IPS-15b (cell line): ENCODE results near the gene FAM111A.
"Not testable (repeated sequence)": the region's sequence is repeated elsewhere in the genome, so short reads cannot be mapped to it uniquely, and the experiment has no call there.

Experiments used
- H3K27me3 ChIP-seq: one replicate; pipeline ENCODE4 v1.6.1; 2013; ENCODE audit warnings: low read length; ENCODE audit not compliant: control insufficient read depth, insufficient read depth
- H3K36me3 ChIP-seq: one replicate; pipeline ENCODE4 v1.6.1; 2013; ENCODE audit warnings: low read length; ENCODE audit not compliant: control insufficient read depth, insufficient read depth
- H3K4me1 ChIP-seq: one replicate; pipeline ENCODE4 v1.6.1; 2013; ENCODE audit warnings: mild to moderate bottlenecking, low read length; ENCODE audit not compliant: control insufficient read depth, insufficient read depth
- H3K4me3 ChIP-seq: one replicate; pipeline ENCODE4 v1.5.1; 2013; ENCODE audit warnings: low read depth, low read length
- H3K9ac ChIP-seq: one replicate; pipeline ENCODE4 v1.6.1; 2013; ENCODE audit warnings: low read depth, mild to moderate bottlenecking, low read length
- H3K9me3 ChIP-seq: one replicate; pipeline ENCODE4 v1.6.1; 2013; ENCODE audit warnings: mild to moderate bottlenecking, low read length; ENCODE audit not compliant: control insufficient read depth, insufficient read depth

Gene FAM111A

DNA sequence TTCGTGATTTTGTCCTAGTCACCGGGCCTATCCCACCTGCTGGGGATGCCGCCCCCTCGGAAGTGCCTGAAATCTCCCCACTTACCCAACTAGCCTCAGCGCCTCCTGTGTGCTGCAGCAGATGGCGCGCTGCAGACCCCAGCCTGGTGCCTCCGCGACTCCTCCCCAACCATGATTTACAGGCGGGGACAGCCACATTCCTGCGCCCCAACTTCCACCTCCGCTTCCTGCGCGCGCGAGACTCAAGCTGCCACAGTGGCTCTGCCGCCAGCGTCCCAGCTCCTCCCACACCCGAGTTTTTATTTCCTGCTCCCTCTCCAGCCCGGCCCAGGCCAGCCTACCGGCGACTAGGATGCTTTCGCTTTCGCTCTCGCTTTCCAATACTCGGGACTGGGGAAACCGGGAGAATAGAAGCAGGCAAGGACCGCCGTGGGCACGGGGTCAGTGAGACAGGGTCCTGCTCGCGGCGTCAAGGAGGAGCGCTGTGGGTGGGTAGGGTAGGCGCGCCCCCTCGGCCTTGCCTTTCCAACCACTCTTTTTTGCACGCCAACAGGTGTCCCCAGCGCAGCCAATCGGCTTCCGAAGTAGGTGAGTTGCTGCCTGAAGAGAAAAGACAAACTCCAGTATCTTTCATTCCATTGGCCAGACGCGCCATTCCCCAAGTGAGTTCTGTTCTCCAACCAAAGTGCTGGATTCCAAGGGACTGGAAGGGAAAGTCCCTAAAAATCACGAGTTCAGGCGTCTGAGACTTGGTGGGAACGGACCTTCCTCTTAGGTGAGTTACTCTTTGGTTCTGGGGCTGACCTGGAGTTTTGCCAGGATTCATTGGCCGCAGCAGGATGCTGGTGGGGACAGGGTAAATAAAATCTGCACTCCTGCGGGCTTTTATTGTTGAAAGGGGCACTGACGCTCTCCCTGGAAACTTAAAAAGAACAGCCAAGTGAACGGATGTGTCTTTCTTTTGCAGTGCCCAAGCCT is at the start of gene FAM111A:
Gene FAM111A, plus strand, starts transcription at position 327 of the 978 bp plus-strand sequence. CDS start 6,017 bp downstream, outside the sequence.
- no peaks in the 10 kb centered on the region for H3K9me3 ChIP-seq
- peaks cover 6% of the 10 kb centered on the region for H3K4me1 ChIP-seq
- peaks cover 8% of the 10 kb centered on the region for H3K27me3 ChIP-seq
- H3K4me3 ChIP-seq = peak within 1 kb of the TSS; percentile 91
- no peaks in the 10 kb centered on the region for H3K36me3 ChIP-seq
- peak within 1 kb of the TSS; percentile 80 for H3K9ac ChIP-seq

GRCh38 chr11:59093576-59093975 is 49.1 kb upstream of the FAM111A start:
- not testable (repeated sequence) for H3K27me3 ChIP-seq, H3K9ac ChIP-seq, H3K4me3 ChIP-seq, H3K36me3 ChIP-seq, H3K9me3 ChIP-seq
- peaks cover 24% of the 10 kb centered on the region for H3K4me1 ChIP-seq

DNA sequence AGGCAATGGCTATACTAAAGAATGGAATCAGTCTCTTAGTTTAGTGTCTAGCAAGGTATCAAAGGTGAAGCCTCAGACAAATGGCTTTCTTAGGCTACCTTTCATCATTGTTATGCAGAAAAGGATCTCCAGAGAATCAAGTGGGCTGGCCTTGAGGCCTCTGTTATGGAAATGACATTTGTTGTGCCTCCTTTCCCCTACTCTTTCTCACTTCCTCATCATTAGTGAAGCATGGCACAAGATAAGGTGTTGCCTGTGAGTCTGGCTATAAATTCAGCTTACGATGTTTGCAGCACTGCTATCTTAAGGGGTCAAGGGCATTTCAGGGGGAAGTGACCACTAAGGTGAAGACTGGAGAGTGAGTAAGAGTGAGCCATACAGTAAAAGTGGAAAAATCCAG is 47.4 kb upstream of the FAM111A start:
- H3K4me1 ChIP-seq = peaks cover 24% of the 10 kb centered on the region
- H3K27me3 ChIP-seq, H3K9me3 ChIP-seq, H3K9ac ChIP-seq, H3K4me3 ChIP-seq, H3K36me3 ChIP-seq: not testable (repeated sequence)

- H3K4me3 ChIP-seq, H3K36me3 ChIP-seq, H3K9me3 ChIP-seq, H3K27me3 ChIP-seq, H3K9ac ChIP-seq: not testable (repeated sequence)
- peaks cover 24% of the 10 kb centered on the region for H3K4me1 ChIP-seq
These were observed 46.6 kb upstream of the FAM111A start for GRCh38 chr11:59095972-59096575.

GRCh38 chr11:59097113-59097708 is 45.4 kb upstream of the FAM111A start:
- no peak overlapping the region for H3K4me3 ChIP-seq

GRCh38 chr11:59097938-59098337 is 44.7 kb upstream of the FAM111A start:
- not testable (repeated sequence) for H3K27me3 ChIP-seq, H3K9ac ChIP-seq, H3K36me3 ChIP-seq, H3K4me3 ChIP-seq, H3K9me3 ChIP-seq
- peaks cover 21% of the 10 kb centered on the region for H3K4me1 ChIP-seq

More at GRCh38 chr11:59097113-59097708, 45.4 kb upstream of the FAM111A start:
- H3K9ac ChIP-seq = no peak overlapping the region
- H3K27me3 ChIP-seq = peaks cover 2% of the 10 kb centered on the region
- no peaks in the 10 kb centered on the region for H3K36me3 ChIP-seq
- peaks cover 24% of the 10 kb centered on the region for H3K4me1 ChIP-seq
- H3K9me3 ChIP-seq = no peaks in the 10 kb centered on the region

DNA sequence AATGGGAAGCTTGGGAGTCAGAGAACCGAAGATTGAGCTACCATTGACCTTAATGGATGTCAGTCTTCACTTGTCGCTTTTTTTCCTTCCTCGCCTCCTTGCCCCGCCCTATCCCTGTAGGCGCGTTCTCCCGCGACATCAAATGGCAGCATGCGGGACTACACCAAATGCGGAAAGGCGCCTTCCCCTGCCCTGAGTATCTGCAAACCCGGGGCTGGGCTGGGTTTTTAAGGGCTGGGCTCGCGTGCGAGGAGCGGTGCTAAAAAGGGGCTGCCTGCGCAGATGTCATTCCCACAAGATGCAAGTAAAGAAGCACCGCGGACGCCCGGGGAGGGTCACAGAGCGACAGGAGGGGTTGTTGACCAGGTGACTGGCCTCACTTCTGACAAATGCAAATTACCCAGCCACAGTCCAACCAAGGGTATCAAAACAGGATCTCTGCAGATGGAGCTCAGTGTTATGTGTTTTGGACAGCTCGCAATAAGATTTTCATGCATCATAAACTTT is 40.3 kb upstream of the FAM111A start:
- Histone ChIP-seq H3K4me3 (peak overlapping the region; percentile 70), H3K36me3 (no peaks in the 10 kb centered on the region), H3K4me1 (peaks cover 4% of the 10 kb centered on the region), H3K9me3 (no peaks in the 10 kb centered on the region), H3K9ac (no peak overlapping the region), H3K27me3 (peaks cover 40% of the 10 kb centered on the region)

DNA sequence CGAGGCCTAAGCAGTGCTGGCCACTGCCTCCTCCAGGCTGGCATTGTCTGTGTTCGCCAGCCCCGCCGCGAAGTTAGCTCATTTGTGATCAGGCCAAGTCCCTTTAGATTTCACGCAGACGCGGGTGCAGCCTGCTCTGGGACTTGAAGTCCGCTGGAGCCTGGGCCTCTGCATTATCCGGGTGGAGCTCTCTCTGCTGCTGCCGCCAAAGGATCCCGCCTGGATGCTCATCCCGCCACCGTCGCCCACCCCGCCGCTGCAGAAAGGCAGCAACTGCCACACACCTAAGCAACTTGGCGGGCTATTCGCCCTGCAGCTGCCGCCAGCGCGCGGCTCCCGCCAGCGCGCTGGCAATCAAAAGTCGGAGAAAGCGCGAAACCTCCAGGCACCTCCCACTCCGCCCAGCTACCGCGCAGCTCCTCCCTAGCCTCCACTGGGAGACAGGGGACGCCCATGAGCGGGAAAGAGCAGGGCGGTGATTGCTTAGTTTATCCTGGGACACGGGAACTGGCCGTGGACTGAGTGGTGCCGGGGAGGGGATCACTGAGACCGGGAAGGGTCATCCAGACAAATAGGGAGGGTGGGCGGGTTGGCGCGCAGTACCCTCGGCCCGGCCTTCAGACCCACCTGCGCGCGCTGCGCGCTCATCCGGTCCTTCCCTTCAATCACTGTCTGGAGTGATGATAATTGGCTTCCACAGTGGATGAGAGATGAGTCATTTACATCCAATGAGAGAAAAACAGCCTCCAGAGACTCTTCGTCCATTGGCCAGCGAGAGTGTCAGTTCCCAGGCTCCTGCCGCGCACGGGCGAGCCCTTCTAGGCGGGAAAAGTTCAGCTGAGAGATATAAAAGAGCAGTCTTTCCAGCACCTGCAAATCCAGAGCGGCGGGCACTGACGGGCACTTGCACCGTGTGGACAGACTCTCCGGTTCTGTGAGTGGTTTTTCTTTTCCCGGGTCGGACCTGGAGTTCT is 36.0 kb upstream of the FAM111A start, which contains the start of gene FAM111B:
Gene FAM111B, plus strand, starts transcription at position 875 of the 974 bp plus-strand sequence. CDS start 2,389 bp downstream, outside the sequence.
- no peaks in the 10 kb centered on the region for H3K36me3 ChIP-seq
- H3K9me3 ChIP-seq = no peaks in the 10 kb centered on the region
- H3K27me3 ChIP-seq = peaks cover 51% of the 10 kb centered on the region
- H3K4me3 ChIP-seq = peak within 1 kb of the TSS; percentile 62
- no peak within 1 kb of the TSS for H3K9ac ChIP-seq
- no peaks in the 10 kb centered on the region for H3K4me1 ChIP-seq

DNA sequence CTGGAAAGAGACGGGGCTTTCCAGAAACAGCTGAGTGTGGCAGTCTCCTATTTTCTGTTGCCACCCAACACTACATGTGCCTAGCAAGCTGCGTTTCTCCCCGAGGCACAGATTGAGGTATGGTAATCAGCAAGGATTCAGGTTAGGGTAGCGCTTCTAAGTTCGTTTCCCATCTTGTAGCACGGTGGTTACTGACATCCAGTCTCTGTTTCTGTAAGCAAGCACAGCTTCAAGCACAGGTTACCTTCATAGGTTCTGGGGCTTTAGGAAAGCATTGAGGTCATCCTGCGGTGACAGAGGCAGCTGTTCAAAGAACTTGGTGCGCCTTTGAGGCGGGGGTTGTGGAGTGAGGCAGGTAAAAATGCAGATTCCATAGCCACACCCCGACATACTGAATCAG is 34.9 kb upstream of the FAM111A start:
- not testable (repeated sequence) for H3K4me1 ChIP-seq, H3K9me3 ChIP-seq, H3K36me3 ChIP-seq, H3K9ac ChIP-seq
- peaks cover 48% of the 10 kb centered on the region for H3K27me3 ChIP-seq
- peak overlapping the region; percentile 62 for H3K4me3 ChIP-seq

DNA sequence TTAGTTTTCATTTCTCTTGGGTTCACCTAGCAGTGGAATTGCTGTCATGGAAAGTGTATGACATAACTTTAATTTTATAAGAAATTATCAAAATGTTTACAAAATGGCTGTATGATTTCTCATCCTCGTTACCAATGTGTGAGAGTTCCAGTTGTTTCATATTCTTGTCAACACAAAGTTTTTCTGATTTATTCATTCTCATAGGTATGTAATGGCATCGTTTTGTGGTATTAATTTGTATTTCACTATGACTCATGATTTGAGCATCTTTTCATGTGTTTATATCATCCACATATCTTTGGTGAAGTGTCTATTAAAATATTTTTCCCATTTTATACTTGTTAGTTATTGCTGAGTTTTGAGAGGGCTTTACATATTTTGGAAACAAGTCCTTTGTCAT is 30.2 kb upstream of the FAM111A start:
- Histone ChIP-seq H3K4me3 (no peak overlapping the region), H3K9me3 (peaks cover 1% of the 10 kb centered on the region), H3K36me3 (no peaks in the 10 kb centered on the region), H3K9ac (no peak overlapping the region), H3K4me1 (no peaks in the 10 kb centered on the region), H3K27me3 (peaks cover 11% of the 10 kb centered on the region)

GRCh38 chr11:59114344-59114743 is 28.3 kb upstream of the FAM111A start:
- H3K9me3 ChIP-seq = peaks cover 4% of the 10 kb centered on the region
- H3K36me3 ChIP-seq = no peaks in the 10 kb centered on the region

More at GRCh38 chr11:59114344-59114743, 28.3 kb upstream of the FAM111A start:
- no peak overlapping the region for H3K4me3 ChIP-seq
- H3K9ac ChIP-seq = no peak overlapping the region
- no peaks in the 10 kb centered on the region for H3K27me3 ChIP-seq
- H3K4me1 ChIP-seq = no peaks in the 10 kb centered on the region
